LHCN-M2 (cell line): ENCODE data around the gene LSS. TPM values are rescaled to one million over a fixed set of nuclear protein-coding genes. Genes with fewer than 3 reads are reported as not detected.

Experiments used
- DNase-seq: peaks from one replicate; pipeline ENCODE4 v3.0.0-alpha.2; 2012; ENCODE audit warnings: low read depth
- polyA plus RNA-seq: library from polyadenylated mRNA; unstranded; fragments of >200 nt; gene quantifications from one replicate; pipeline ENCODE4 v1.2.1, GENCODE V29; 2012; ENCODE audit warnings: missing spikeins
- total RNA-seq: library from RNA; depleted of rRNA; stranded (reverse); fragments of >200 nt; gene quantifications from 2 replicates; pipeline ENCODE4 v1.2.3, GENCODE V29; 2014; rRNA removed

LSS gene
- total RNA-seq = 57.9 and 65.3 TPM in 2 replicates
- 58.1 TPM for polyA plus RNA-seq

DNA sequence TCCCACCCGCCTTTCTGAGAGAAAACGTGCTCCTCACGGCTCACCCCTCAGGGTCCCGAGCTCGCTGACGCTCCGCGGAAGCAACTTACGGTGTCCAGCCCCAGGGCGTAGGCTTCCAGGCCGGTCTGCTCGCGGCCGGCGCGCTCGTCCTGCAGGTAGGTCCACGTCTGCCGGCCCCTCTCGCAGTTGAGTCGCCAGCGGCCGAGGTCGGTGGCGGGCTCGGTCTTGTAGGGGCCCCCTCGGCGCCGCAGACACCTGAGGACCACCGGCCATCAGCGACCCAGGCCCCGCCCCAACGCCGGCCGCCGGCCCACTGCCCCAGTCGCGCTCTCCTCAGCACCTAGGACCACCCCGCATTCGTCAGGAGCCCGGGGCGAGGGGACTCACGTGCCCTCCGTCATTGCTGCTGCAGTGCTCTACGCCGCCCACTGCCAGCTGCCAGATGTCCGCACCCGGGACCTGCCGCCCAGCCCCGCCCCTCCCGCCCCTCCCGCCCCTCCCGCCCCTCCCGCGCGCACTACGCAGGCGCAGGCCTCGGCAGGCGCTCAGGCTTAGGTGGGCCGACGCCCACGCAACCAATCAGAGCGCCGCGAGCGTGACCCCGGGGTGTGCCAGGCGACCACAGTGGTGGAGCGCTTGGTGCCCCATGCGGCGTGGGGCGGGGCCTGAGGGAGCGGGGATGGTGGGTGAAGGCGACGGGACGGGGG is at the start of gene LSS:
Gene LSS, minus strand, starts transcription at position 430 of the 707 bp plus-strand sequence. Its CDS starts 29 bp downstream, at position 401.
- peak; percentile 96 for DNase-seq

DNA sequence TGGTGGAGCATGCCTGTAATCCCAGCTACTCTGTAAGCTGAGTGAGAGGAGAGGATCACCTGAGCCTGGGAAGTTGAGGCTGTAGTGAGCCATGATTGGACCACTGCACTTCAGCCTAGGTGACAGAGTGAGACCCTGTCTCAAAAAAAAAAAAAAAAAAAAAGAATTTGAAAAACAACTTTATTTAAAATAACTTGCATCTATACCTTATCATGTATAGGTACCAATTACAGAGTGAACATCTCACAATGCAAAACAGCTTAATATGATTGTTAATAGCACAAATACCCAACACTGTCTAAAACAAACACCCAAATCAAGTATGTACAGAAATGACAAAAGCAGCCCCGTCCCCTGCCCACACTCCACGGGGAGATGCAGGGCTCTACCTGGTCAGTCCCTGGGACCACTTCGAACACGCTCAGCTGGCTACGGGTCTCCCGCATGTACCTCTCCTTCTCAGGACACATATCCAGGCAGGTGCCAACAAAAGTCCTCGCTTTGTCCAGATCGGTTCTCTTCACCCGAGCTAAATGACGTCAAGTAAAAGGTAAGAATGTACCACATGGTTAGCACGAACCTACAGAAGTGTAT is 46.3 kb upstream of the LSS start:
- DNase-seq = no peak

DNA sequence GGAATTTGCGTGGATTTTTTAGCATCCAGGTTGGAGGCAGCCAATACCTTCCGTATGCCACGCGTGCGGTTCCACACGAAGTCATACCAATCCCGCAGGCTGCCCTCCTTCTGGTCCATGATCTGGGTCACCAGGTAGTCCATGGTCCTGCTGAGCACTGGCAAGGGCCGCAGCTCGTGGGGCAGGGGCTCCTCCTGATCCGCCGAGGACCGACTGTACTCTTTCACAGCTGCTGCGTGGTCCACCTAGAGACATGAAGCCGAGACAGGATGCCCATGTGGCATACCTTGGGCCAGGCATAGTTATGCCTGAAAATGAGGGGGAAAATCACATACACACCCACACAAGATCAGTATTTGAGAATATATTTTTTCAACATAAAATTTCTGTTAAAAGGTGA is 44.8 kb upstream of the LSS start:
- no peak for DNase-seq

DNA sequence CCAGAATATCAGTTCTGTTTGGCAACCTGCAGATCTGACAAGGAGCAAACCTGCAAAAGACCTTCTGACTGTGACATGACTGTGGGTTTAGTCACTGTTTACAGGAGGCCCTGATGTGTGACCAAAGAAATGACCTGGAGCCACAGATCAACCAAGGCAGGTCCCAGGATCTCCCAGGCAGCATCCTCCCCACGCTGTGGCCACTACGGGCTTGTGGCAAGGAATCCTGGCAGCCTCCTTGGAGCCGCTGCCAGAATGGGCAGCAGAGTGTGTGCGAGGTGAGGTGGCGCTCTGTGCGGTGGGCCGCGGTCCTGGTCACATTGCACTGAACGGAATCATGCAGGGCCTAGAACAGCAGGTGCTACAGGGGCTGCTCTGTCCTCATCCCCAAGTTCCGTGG is 40.9 kb upstream of the LSS start:
- no peak for DNase-seq

- DNase-seq = no peak
Measured at GRCh38 chr21:46268371-46268770, 39.8 kb upstream of the LSS start.

DNA sequence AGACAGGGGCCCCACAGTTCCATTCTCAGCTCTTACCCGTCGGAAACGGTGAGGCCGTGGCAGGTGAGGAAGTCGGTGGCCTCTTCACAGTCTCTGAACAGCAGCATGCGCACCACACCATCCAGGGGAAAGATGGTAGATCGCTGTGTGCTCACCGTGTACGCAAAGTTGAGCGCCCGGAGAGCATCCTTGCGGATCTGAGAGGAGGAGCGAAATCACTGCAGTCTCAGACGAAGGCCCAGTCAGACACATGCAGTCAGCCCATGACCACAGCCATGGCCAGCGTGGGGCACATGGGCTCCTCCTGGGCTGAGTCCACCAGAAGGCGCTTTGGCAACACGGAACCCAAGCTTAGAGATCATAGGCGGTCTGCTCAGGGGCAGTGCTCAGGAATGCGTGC is 38.4 kb upstream of the LSS start:
- DNase-seq = no peak

GRCh38 chr21:46265736-46266525 is 37.4 kb upstream of the LSS start:
- no peak for DNase-seq

- no peak for DNase-seq
Measured at GRCh38 chr21:46264690-46265144, 36.1 kb upstream of the LSS start.

GRCh38 chr21:46264046-46264689 is 35.6 kb upstream of the LSS start:
- no peak for DNase-seq

GRCh38 chr21:46256501-46256994 is 28.0 kb upstream of the LSS start:
- DNase-seq = no peak

DNA sequence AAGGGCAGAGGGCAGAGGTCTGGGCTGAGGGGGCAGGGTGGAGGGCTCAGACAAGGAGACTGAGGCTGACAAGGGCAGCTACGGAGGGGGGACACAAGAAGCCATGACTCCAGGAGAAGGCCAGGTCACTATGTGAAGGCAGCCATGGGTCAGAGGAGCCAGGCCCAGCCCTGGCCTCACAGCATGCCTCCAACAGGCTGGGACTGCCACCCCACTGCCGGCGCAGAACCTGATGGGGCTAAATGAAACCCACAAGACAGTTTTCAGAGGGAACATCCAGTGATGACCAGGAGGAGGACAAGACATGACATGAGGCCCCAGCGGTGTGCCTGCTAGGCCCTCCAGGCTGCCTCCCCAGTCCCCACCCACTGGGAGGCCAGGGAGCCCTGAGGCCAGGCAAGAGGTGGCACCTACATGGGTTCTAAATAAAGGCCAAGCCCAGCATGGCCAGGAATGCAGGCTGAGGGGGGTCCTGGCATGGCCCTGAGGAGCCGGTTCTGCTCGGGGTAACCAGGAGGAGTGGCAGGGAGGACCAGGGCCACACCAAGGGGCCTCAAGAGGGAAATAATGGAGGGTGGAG is 27.3 kb upstream of the LSS start:
- DNase-seq = no peak

DNA sequence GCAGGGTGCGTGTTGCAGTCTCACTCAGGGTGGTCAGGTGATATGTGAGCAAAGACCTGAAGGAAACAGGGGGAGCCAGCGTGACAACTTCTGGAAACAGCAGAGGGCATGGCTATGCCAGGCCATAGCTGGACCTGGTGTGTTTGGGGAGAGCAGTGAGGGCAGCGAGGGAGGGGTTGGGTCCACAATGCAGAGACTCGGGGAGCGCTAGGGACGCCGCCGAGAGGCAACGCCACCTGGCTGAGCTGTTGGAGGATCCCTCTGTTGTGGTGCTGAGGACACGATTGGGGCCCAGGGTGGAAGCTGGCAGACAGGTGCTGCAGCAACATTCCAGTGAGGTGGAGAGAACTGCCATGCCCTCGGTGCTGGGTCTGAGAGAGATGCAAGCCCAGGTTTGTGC is 26.6 kb upstream of the LSS start:
- DNase-seq = no peak

DNA sequence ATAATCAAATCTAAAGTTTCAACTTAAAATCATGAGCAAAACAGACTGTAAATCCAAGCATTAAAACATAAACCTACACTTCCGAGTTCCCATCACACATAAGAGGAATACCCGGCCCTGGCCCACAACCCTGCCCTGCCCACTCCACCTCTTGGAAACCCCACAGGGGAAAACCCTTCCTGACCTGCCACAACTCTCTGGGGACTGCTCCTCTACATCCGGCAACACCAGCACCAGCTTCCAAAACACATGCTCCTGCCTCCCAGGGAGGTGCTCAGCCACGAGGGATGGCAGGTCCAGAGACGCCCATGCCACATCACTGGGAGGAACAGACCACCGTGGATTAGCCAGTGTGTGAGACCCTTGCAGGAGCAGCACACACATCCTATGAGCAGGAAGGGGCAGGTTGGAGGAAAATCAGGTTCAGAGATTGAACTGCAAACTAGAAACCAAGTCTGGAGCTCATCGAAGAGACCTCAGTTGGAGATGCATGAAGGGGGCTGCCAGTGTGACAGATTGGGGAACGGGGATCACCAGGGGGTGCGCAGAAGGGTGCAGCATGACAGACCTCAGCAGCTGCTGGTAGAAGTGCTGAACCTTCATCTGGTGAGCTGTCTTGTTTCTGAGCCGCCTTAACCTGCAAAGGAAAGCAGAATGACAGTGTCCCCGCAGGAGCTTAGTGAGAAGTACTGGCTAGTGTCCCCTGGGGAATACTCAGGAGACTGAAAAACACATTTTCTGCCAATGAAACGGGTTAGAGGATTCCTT is 25.8 kb upstream of the LSS start:
- DNase-seq = no peak

GRCh38 chr21:46253610-46254124 is 25.1 kb upstream of the LSS start:
- DNase-seq = peak; percentile 20

GRCh38 chr21:46252840-46253239 is 24.3 kb upstream of the LSS start:
- DNase-seq = no peak

GRCh38 chr21:46250146-46250725 is 21.7 kb upstream of the LSS start:
- DNase-seq = no peak

DNA sequence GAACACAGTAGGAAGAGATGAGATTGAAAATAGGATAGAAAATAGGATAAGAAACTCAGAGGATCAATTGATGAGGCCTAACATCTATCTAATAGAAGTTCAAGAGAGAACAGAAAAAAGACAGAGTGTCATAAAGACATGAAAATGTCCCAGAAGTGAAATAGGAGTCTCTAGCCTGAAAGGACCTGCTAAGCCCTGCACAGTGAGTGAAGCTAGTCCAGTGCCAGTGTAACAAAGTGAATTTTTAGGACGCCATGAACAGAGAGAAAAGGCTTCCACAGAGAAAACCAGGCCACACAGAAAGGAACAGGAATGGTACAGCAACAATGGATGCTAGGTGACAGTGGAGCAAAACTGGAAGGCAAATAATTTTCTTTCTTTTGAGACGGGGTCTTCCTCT is 20.3 kb upstream of the LSS start:
- DNase-seq = no peak

DNA sequence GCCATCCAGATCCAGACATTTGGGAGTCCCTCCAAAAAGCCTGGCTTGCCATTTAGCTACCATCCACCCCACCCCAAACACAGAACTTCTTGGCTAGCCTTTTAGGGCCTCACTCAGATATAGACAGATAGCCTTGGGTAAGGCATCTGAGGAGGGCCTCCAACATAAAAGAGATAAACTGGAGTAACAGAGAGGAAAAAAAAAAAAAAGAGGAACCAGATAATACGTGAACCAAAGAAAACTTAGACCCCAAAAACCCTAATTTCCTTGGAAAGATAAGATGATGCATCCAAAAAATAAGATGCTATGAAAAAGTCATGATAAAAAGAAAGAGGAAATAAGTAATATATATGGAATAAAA is 19.8 kb upstream of the LSS start:
- DNase-seq = no peak

DNA sequence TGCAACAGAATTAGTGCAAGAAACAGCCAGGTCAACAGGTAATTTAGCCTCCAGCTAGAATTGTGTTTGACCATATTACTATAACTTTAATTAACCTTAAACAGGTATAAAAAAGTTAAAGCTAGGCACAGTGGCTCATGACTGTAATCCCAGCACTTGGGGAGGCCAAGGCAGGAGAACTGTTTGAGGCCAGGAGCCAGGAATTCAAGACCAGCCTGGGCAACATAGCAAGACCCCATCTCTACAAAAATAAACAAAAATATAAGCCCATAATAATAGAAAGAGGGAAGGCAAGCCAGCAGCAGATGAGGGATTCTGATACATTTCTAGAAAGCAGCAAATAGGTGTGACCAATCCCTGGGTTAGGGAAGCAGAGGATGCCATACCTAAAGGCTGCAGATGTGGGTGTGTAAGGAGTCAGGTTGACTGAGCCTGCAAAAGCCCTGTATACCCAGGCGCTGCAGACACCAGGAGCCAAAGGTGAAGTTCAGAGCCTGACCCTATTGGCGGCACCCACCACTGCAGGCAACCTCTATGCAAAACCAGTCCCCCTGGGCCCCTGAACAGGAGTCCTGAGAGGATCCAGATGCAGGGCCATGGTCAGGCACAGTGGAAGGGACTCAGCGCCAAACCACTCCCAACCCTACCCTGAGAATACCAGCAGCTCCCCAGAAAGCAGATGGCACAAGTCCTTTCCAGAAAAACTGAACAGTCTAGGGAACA is 19.3 kb upstream of the LSS start:
- DNase-seq = no peak

- no peak for DNase-seq
Measured at GRCh38 chr21:46246345-46246744, 17.8 kb upstream of the LSS start.
